GM18502 (cell line): Measurements from ENCODE around the gene AUTS2.

ENCODE experiments used
- ATAC-seq: cut with Tn5 transposase; IDR thresholded peaks from one replicate; pipeline ENCODE4 v1.9.1; 2021; ENCODE audit warnings: mild to moderate bottlenecking; ENCODE audit not compliant: unreplicated experiment, poor library complexity

AUTS2 gene

GRCh38 chr7:70663680-70664079 is 1065.4 kb downstream of the AUTS2 start:
- ATAC-seq: no peak

- ATAC-seq: no peak
These were observed 1067.7 kb downstream of the AUTS2 start for GRCh38 chr7:70665997-70666396.

- no peak for ATAC-seq
These were observed 1069.1 kb downstream of the AUTS2 start for GRCh38 chr7:70667406-70667805.

DNA sequence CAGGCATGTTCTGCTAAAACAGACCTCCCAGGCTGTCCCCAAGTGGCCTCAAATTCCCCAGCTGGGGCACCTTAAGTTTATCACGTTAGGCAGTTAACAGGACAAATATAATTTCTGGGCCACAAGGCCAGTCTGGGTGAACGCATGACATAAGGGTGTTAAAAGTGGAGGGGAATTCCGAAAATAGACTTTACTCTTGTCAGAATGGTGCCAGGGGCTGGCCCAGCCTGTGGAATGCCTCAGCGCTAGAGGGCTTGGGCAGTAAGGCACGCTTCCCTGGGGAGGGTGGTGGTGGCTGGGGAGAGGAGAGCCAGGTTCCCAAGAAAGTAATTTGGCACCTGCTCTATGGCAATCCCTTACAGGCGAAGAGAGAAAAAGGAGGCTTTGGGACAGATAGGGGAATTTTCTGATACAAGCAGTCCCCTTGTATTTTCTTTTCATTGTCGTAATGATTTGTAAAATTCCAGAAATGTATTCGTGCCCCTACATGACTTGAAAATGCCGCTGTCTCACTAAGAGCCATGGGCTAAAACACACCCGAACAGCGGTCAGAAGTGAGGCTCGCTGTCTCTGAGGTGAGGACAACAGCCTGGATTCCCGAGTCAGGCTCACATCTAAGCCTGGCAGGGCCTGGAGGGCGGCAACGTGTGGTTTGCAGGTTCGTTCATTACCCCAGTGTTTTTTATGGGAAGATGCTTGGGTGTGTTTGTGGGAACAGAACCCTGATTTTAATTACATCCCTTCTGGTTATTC is 1070.5 kb downstream of the AUTS2 start:
- ATAC-seq: no peak

DNA sequence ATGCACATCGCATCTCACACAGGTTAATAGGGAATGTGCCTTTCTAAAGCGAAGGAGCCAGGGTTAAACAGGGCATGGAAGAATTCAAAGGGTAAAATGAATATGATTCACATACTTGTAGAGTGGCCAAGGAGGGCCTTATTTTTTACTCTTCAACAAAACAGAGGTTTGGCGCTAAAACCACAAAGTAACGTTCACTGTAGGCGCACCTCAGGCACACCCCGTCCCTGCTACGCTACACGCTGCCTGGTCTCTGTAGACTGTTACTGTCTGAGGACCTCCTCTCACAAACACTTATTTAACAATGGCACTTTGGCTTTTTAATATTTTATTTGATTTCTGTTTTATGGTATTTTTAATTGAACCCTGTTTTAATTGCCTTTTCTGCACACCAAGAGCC is 1071.6 kb downstream of the AUTS2 start:
- ATAC-seq: no peak

DNA sequence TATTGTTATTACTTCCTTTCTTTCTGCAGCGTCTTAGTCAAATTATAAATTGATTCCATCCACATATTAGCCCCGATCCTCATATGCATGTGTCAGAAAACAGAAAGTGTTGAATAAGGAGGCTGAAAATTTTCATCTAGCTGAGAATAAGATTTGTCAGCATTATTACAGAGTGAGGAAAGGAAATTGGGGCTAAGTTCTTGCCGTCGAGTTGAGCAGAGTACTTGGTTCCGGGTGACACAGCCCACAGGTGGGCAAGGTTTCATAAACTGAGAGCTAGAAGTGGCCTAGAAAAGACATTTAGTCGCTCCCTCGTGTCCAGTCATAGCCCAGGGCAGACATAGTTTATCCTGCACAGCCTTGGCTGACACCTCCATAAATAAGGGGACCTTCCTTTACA is 1072.0 kb downstream of the AUTS2 start:
- ATAC-seq: no peak

- no peak for ATAC-seq
These were observed 1075.7 kb downstream of the AUTS2 start for GRCh38 chr7:70673778-70674570.

DNA sequence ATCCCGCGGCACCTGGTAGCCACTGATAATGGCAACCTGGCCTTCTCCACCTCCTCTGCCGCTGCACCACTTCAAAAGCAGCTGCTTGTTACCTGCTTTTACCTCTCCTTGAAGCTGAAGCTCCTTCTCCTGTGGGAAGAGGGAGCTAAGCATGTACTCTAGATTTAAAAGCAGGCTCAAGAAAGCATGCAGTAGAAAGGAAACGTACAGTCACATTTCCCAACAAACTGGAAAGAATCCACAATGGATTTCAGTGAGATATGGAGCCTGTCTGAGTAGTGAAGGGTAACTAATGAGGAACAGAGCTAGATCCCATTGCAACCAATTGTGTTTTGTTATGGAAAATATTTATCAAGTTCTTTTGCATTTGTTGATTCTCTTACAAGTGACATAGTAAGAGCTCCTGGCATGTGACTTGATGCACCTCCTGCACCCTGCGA is 1076.3 kb downstream of the AUTS2 start:
- no peak for ATAC-seq

- no peak for ATAC-seq
These were observed 1078.0 kb downstream of the AUTS2 start for GRCh38 chr7:70676243-70676642.

DNA sequence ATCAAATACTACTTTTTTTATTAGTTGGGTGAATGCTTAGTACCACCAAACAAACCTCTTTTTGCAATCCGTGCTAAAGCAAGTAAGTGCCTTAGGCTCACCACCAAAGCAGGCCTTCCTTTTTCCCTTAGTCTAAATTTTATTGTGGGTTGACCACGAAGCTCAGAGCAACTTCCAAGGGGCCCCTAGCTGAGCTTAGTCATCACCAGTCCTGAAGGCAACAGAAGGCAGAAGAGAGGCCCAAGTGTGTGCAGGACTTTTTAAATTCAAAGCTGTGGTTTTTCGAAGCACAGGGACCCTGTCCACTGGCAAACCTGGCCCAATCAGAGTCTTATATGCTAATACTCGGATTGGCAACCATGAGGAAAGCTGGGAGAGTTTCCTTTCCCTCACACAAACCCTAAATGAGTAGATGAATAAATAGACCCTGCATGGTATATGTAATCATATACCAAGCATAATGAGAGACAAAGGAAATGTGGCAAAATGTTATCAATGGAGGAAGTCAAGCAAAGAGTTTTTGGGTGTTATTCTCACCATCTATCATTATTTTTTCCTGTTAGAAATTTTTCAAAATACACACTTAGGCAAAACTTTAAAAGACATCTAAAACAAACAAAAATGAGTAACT is 1080.5 kb downstream of the AUTS2 start:
- no peak for ATAC-seq

- peak; percentile 44 for ATAC-seq
These were observed 1081.4 kb downstream of the AUTS2 start for GRCh38 chr7:70679661-70680060.

- no peak for ATAC-seq
These were observed 1082.0 kb downstream of the AUTS2 start for GRCh38 chr7:70680306-70680705.

DNA sequence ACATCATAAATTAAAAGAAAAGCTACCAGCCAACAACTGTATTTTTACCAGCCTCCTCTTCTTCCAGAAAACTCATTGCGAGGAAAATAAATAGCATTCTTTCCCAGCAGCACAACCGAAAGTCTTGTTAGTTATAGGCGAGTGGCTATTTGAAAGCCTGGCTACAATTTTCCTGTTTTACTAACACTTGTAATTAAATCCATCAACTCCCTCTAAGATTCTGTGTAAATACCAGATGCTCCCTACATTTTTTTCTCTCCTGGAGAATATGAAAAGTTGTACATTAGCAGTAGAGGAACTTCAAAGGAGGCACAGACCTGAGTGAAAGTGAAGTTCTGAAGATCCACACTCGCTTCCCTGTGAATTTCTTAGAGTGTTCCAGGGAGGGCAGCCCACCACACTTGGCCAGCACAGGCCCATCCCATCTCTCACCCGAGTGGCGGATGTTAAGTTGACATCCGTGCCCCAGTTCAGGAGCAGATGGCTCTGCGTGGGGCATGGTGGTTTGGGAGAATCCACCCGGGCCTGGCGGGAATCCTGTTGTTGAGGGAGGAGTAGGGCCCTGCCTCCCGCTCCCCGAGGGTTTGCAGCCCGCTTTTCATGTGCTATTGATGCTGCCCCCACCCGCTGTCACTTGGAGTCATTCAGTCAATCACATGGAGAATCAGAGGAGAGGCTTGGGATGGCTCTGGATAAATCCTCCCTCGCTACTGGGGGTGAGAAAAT is 1082.6 kb downstream of the AUTS2 start:
- ATAC-seq: no peak

DNA sequence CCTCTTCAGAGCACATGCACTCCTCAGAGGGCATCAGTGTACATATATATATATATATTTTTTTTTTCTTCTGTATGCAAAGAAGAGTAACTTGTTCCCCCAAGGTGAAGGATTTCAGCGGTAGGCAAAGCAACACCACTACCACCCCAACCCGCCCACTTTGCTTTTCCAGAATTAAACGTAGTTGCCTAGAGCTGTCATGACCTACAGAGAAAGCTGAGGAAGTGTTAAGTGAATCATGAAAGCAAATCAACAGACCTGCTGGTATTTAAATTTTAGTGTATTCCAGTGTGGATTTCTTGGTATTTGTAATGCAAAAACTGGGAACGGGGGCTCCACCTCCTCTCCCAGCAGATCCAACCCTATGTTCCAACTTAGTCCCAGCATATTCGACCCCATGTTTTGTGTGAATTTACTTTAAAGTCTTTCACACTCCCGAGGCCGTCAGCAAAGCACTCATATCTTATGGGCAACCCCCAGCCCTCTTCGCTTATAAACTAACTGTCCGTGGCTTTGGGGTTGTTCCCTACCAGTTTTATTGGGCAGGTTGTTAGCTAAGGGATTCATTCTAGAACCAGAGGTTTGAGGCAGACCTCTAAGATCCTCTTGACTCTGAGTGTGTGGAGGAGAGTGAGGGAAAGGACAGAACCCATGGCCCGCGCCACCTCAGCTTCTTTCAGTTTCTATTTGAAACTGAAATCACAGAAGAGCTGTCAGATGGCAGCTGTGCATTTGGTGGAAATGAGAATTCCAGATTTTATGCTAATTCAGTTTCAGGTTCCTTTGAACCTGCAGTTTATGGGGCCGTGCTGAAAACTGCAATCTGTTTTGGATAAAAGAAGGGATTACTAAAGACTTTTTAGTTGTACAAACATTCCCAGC is 1083.4 kb downstream of the AUTS2 start:
- ATAC-seq: peak; percentile 93

- no peak for ATAC-seq
These were observed 1085.9 kb downstream of the AUTS2 start for GRCh38 chr7:70684173-70684572.

DNA sequence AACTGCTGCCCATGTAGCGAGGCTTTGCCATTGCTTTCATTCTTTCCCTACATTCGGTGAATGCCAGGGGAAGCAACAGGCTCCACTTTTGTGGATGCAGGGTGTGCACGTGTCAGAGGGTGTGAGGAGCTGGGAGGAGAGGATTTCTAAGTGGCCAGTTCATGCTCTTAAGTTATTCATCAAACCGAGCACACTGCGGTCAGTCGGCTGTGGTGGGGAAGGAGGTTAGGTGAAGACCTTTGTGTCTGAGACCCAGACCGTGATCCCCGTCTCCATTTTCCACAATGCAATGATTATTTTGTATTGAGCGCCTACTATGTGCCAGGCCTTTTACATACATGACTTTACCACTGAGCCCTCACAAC is 1095.0 kb downstream of the AUTS2 start:
- no peak for ATAC-seq

DNA sequence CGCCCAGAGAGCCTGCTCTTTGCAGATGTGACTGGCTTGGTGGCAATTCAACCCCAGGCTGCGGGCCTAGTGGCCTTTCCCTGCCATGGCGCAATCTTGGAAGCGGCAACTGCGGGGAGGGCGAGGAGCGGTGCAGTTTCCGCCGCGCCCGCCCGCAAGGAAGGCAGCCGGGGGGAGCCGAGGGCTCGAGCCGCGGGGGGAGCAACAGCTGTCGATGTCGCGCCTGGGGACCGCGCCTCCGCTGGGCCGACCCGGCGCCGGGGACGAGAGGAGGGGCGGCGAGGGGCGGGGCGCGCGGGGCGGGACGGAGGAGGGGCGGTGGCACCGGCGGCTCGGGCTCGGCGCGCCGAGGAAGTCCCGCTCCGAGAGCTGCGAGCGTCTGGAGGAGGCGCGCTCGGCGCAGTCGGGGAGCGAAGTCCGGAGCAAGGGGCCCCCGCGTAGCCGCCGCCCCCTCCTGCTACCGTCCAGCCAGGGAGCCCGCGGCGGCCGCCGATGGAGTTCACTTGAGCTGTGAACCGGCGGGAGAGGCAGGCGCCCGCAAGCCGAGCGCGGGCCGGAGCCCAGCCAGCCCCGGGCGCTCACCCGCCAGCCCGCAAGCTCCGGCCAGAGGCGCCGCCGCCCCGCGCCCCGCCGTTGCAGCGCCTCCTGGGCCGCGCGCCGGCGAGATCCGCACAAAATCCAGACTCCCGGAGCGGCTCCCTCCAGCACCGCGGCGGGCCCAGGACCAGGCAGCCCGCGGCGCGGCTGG is 1095.6 kb downstream of the AUTS2 start:
- peak; percentile 76 for ATAC-seq

DNA sequence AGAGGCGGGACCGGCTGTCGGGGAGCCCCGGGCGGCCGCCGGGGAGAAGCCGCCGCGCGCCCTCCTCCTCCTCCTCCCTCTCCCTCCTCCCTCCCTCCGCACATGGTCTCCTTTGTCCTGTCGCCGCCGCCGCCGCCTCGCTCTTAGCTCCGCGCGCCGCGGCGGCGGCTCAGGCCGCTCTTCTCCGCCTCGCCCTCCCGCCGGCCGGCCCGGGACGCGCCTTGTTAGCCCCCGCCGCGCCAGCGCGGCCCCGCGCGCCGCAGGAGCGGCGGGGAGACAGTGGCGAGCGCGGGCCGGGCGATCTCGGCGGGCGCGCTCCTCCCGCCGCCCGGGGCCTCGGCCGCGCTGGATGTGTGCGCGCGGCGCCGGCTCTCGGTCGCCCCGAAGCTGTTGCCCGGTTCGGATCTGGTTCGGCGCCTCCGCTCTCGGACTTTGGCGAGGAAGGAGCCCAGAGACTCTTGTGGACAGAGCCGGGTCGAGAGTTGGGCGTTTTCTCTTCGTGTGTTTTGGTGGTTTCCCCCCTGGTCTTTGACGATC is 1096.2 kb downstream of the AUTS2 start:
- ATAC-seq: peak; percentile 39
